HCT116 (cell line): Measurements from ENCODE around the gene IL1RAPL2. TPM values are rescaled to one million over a fixed set of nuclear protein-coding genes. Genes with fewer than 3 reads are reported as not detected.

Experiments used
- ATAC-seq: fragments of 200-7000 bp; cut with Tn5 transposase; 2 replicates; pipeline ENCODE4 v1.9.1; 2020; ENCODE audit warnings: mild to moderate bottlenecking, moderate library complexity
- BruUV-seq: library from RNA; stranded (reverse); fragments of 400-500 nt; replicated peaks from 2 replicates; lab custom pipeline; 2021; lab: Mats Ljungman, UMichigan
- CTCF ChIA-PET: fragments of 300-600 bp; sonication (Branson Sonifier 250); formaldehyde crosslinking; loops from one replicate; lab custom pipeline; 2021; ENCODE audit warnings: antibody characterized with exemption; lab: Charles Lee
- POLR2A ChIA-PET: fragments of 300-600, 350-600 bp; sonication (Branson Sonifier 250); formaldehyde crosslinking; loops from one replicate; lab custom pipeline; 2021; ENCODE audit warnings: antibody characterized with exemption; lab: Charles Lee
- RAD21 ChIA-PET, 2 experiments: fragments of 300-600 bp; sonication (Branson Sonifier 250); formaldehyde crosslinking; loops; one replicate each; lab custom pipeline; 2023; ENCODE audit warnings: low total read pairs in 2 of 2; ENCODE audit not compliant: uncharacterized antibody in 2 of 2, unreplicated experiment in 2 of 2, low non-redundant PET in 1 of 2; lab: Charles Lee
- DNase-seq: peaks from one replicate; pipeline ENCODE4 v3.0.0-alpha.2; 2010; ENCODE audit warnings: low read depth, low spot score
- H2AFZ ChIP-seq: fragments of 200-600 bp; shearing (Covaris generic), sonication (generic); 2 replicates; pipeline ENCODE4 v1.6.1; 2017; ENCODE audit warnings: low read depth, mixed run types, mixed read lengths, antibody characterized with exemption, low read length; ENCODE audit not compliant: poor library complexity, severe bottlenecking
- H3K27ac ChIP-seq: 2 replicates; pipeline ENCODE4 v1.5.1; 2012; ENCODE audit warnings: low read depth, low read length
- H3K27me3 ChIP-seq: fragments of 200-600 bp; sonication (generic); 2 replicates; pipeline ENCODE4 v1.6.1; 2016; ENCODE audit warnings: mixed run types, low read length, mixed read lengths; ENCODE audit not compliant: insufficient read depth
- H3K36me3 ChIP-seq, 2 experiments: fragments of 200-500 bp in 1 of 2; fragments of 200-600 bp in 1 of 2; sonication (Bioruptor generic) in 1 of 2; sonication (generic) in 1 of 2; 2 replicates each; pipeline versions ENCODE4 v1.5.1 to v1.6.1; 2014 to 2016; ENCODE audit warnings: low read length in 2 of 2, inconsistent platforms in 1 of 2, mixed read lengths in 1 of 2, mixed run types in 1 of 2; ENCODE audit not compliant: insufficient read depth in 2 of 2, control insufficient read depth in 1 of 2
- H3K4me1 ChIP-seq, 2 experiments: fragments of 200-600 bp in 1 of 2; sonication (generic) in 1 of 2; 2 replicates each; pipeline versions ENCODE4 v1.5.1 to v1.6.1; 2012 to 2017; ENCODE audit warnings: low read length in 2 of 2, inconsistent platforms in 1 of 2, mild to moderate bottlenecking in 1 of 2, mixed read lengths in 1 of 2, mixed run types in 1 of 2, moderate library complexity in 1 of 2; ENCODE audit not compliant: insufficient read depth in 2 of 2, control insufficient read depth in 1 of 2
- H3K4me2 ChIP-seq: fragments of 200-600 bp; sonication (generic); 2 replicates; pipeline ENCODE4 v1.6.1; 2017; ENCODE audit warnings: mixed run types, low read length, mixed read lengths
- H3K4me3 ChIP-seq, 2 experiments: fragments of 200-600 bp in 1 of 2; sonication (generic) in 1 of 2; replicated peaks in 1 of 2; 2 replicates each; pipeline ENCODE4 v1.5.1; 2011 to 2016; ENCODE audit warnings: low read length in 2 of 2, control low read depth in 1 of 2, low read depth in 1 of 2, mild to moderate bottlenecking in 1 of 2, mixed read lengths in 1 of 2, mixed run types in 1 of 2
- H3K79me2 ChIP-seq: fragments of 200-600 bp; sonication (generic); 2 replicates; pipeline ENCODE4 v1.6.1; 2017; ENCODE audit warnings: mild to moderate bottlenecking, mixed run types, low read length, moderate library complexity, mixed read lengths; ENCODE audit not compliant: insufficient read depth
- H3K9ac ChIP-seq: fragments of 200-600 bp; sonication (generic); 2 replicates; pipeline ENCODE4 v1.6.1; 2016; ENCODE audit warnings: low read length, mixed read lengths
- H3K9me2 ChIP-seq: fragments of 200-600 bp; sonication (generic), shearing (Covaris generic); 2 replicates; pipeline ENCODE4 v1.6.1; 2017; ENCODE audit warnings: mixed run types, mild to moderate bottlenecking, moderate library complexity; ENCODE audit not compliant: insufficient read depth
- H3K9me3 ChIP-seq, 2 experiments: fragments of 200-500 bp in 1 of 2; fragments of 200-600 bp in 1 of 2; sonication (Bioruptor generic) in 1 of 2; sonication (generic) in 1 of 2; 2 replicates each; pipeline ENCODE4 v1.6.1; 2014 to 2017; ENCODE audit warnings: low read length in 2 of 2, mixed read lengths in 2 of 2, inconsistent platforms in 1 of 2, low read depth in 1 of 2, mild to moderate bottlenecking in 1 of 2, mixed run types in 1 of 2, moderate library complexity in 1 of 2; ENCODE audit not compliant: control insufficient read depth in 1 of 2, insufficient read depth in 1 of 2
- H4K20me1 ChIP-seq: fragments of 200-600 bp; sonication (generic), shearing (Covaris generic); 2 replicates; pipeline ENCODE4 v1.6.1; 2017; ENCODE audit warnings: mixed run types, mild to moderate bottlenecking, moderate library complexity; ENCODE audit not compliant: insufficient read depth
- CEBPB ChIP-seq: IDR thresholded peaks from 2 replicates; pipeline ENCODE4 v1.6.1; 2012; ENCODE audit warnings: low read depth
- EZH2phosphoT487 ChIP-seq: fragments of 200-600 bp; IDR thresholded peaks from 2 replicates; pipeline ENCODE4 v1.6.1; 2018; ENCODE audit warnings: antibody characterized with exemption, borderline replicate concordance
- SIN3A ChIP-seq: IDR thresholded peaks from 2 replicates; pipeline ENCODE4 v1.6.1; 2012; ENCODE audit warnings: low read depth
- SP1 ChIP-seq: IDR thresholded peaks from 2 replicates; pipeline ENCODE4 v1.6.1; 2012; ENCODE audit warnings: low read depth
- ZNF274 ChIP-seq: fragments of 200-500 bp; sonication (Bioruptor generic); IDR thresholded peaks from 2 replicates; pipeline ENCODE4 v1.6.1; 2014; ENCODE audit warnings: mild to moderate bottlenecking, low read depth, low read length, inconsistent platforms
- intact Hi-C: fragments of 100-400 bp; cut with micrococcal nuclease; formaldehyde crosslinking; loops from 2 replicates; pipeline ENCODE4 v1.10.0; 2022
- total RNA-seq: library from RNA; stranded (reverse); gene quantifications from one replicate; pipeline ENCODE4 v1.2.1, GENCODE V29; 2021; ENCODE audit not compliant: unreplicated experiment
- TF ChIP-seq, protein P1 (sequence below): IDR thresholded peaks from 2 replicates; pipeline ENCODE4 v1.6.1; 2012
- TF ChIP-seq, protein P2 (sequence below), 3 experiments: fragments of 200-600 bp in 1 of 3; sonication (generic) in 1 of 3; IDR thresholded peaks in 2 of 3; conservative IDR thresholded peaks in 1 of 3; 2 replicates each; pipeline ENCODE4 v1.5.1; 2012 to 2017; ENCODE audit warnings: low read depth in 2 of 3, low read length in 2 of 3, antibody characterized with exemption in 1 of 3, borderline replicate concordance in 1 of 3, control low read depth in 1 of 3, mild to moderate bottlenecking in 1 of 3, mixed read lengths in 1 of 3, mixed run types in 1 of 3, moderate library complexity in 1 of 3; ENCODE audit not compliant: insufficient read depth in 1 of 3
- TF ChIP-seq, protein P3 (sequence below): IDR thresholded peaks from 2 replicates; pipeline ENCODE4 v1.6.1; 2012; ENCODE audit warnings: low read depth

Gene IL1RAPL2
- total RNA-seq, 1 experiment from 2014 or later: not detected

DNA sequence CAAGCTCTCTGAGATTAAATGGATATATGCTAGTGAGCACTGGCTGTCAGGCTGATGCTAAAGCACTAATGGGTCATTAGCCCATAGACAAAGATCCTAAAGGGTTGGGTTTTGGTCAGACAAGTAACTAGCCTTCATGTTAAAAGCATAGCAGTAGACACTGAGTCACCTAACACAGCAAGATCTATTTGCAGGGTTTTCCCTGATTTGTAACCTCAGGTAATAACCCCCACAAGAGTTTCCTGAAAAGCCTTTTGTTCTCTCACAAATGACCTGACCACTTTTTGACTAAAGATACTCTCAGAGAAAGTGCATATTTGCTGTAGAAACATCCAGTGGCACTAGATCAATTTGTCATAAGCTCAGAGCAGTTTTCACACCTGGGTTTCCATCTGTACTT is 905.6 kb downstream of the IL1RAPL2 start:
- Histone ChIP-seq H3K9ac (no peak overlapping the region), H3K4me1 (no peaks in the 10 kb centered on the region), H3K9me2 (no peaks in the 10 kb centered on the region), H4K20me1 (no peaks in the 10 kb centered on the region), H3K27me3 (no peaks in the 10 kb centered on the region), H2AFZ (no peak overlapping the region), H3K4me3 (no peak overlapping the region), H3K79me2 (no peaks in the 10 kb centered on the region), H3K4me2 (no peak overlapping the region), H3K9me3 (no peaks in the 10 kb centered on the region), H3K27ac (no peak overlapping the region), H3K36me3 (no peaks in the 10 kb centered on the region)
- intact Hi-C loops: no loop called here
- ChIA-PET CTCF (no interaction called here), RAD21 (no interaction called here), POLR2A (no interaction called here)
- TF ChIP-seq, protein P1, sequence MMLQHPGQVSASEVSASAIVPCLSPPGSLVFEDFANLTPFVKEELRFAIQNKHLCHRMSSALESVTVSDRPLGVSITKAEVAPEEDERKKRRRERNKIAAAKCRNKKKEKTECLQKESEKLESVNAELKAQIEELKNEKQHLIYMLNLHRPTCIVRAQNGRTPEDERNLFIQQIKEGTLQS: no peak
- TF ChIP-seq SIN3A (no peak), SP1 (no peak), CEBPB (no peak), EZH2phosphoT487 (no peak), ZNF274 (no peak)
- TF ChIP-seq, protein P2, sequence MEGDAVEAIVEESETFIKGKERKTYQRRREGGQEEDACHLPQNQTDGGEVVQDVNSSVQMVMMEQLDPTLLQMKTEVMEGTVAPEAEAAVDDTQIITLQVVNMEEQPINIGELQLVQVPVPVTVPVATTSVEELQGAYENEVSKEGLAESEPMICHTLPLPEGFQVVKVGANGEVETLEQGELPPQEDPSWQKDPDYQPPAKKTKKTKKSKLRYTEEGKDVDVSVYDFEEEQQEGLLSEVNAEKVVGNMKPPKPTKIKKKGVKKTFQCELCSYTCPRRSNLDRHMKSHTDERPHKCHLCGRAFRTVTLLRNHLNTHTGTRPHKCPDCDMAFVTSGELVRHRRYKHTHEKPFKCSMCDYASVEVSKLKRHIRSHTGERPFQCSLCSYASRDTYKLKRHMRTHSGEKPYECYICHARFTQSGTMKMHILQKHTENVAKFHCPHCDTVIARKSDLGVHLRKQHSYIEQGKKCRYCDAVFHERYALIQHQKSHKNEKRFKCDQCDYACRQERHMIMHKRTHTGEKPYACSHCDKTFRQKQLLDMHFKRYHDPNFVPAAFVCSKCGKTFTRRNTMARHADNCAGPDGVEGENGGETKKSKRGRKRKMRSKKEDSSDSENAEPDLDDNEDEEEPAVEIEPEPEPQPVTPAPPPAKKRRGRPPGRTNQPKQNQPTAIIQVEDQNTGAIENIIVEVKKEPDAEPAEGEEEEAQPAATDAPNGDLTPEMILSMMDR (IDR thresholded peaks at IDR 0.05 in 2 of 3, conservative IDR thresholded peaks at IDR 0.05 in 1 of 3; ENCODE audit: borderline replicate concordance in 1 of 3, insufficient read depth in 1 of 3, low read depth in 2 of 3, low read length in 2 of 3): no peak
- TF ChIP-seq, protein P3, sequence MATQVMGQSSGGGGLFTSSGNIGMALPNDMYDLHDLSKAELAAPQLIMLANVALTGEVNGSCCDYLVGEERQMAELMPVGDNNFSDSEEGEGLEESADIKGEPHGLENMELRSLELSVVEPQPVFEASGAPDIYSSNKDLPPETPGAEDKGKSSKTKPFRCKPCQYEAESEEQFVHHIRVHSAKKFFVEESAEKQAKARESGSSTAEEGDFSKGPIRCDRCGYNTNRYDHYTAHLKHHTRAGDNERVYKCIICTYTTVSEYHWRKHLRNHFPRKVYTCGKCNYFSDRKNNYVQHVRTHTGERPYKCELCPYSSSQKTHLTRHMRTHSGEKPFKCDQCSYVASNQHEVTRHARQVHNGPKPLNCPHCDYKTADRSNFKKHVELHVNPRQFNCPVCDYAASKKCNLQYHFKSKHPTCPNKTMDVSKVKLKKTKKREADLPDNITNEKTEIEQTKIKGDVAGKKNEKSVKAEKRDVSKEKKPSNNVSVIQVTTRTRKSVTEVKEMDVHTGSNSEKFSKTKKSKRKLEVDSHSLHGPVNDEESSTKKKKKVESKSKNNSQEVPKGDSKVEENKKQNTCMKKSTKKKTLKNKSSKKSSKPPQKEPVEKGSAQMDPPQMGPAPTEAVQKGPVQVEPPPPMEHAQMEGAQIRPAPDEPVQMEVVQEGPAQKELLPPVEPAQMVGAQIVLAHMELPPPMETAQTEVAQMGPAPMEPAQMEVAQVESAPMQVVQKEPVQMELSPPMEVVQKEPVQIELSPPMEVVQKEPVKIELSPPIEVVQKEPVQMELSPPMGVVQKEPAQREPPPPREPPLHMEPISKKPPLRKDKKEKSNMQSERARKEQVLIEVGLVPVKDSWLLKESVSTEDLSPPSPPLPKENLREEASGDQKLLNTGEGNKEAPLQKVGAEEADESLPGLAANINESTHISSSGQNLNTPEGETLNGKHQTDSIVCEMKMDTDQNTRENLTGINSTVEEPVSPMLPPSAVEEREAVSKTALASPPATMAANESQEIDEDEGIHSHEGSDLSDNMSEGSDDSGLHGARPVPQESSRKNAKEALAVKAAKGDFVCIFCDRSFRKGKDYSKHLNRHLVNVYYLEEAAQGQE: no peak
- ATAC-seq (no peak), DNase-seq (no peak)
- BruUV-seq: no TSS peak
